NCI-H524 treated with DMSO at 0.1 percent for 48 hours (cell line): ENCODE measurements around the gene LBHD2.
A peak's percentile ranks its signal among the peaks of the same experiment; 100 is the strongest.

Source experiments
- DNase-seq: peaks from one replicate; lab custom pipeline; 2025; lab: John Stamatoyannopoulos, UW

LBHD2 gene

GRCh38 chr14:103091041-103091882, 7.3 kb downstream of the LBHD2 start:
- DNase-seq: no peak

DNA sequence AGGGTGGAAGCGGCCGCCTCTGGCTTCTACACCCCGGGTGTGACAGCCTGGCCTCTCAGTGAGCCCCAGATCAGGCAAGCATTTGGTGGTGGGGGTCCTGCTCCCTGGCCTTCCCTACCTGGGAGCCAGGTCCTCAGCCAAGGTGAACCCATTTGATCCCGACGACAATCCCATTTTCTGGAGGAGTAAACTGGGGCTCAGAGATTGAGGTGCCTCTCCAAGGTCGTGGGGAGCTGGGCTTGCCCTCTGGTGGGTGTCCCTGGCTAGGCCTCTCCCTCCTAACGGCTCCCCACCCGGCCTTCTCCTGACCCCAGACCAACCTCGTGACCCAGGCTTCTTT, 7.8 kb downstream of the LBHD2 start:
- no peak for DNase-seq

GRCh38 chr14:103093856-103094405, 9.9 kb downstream of the LBHD2 start:
- no peak for DNase-seq

DNA sequence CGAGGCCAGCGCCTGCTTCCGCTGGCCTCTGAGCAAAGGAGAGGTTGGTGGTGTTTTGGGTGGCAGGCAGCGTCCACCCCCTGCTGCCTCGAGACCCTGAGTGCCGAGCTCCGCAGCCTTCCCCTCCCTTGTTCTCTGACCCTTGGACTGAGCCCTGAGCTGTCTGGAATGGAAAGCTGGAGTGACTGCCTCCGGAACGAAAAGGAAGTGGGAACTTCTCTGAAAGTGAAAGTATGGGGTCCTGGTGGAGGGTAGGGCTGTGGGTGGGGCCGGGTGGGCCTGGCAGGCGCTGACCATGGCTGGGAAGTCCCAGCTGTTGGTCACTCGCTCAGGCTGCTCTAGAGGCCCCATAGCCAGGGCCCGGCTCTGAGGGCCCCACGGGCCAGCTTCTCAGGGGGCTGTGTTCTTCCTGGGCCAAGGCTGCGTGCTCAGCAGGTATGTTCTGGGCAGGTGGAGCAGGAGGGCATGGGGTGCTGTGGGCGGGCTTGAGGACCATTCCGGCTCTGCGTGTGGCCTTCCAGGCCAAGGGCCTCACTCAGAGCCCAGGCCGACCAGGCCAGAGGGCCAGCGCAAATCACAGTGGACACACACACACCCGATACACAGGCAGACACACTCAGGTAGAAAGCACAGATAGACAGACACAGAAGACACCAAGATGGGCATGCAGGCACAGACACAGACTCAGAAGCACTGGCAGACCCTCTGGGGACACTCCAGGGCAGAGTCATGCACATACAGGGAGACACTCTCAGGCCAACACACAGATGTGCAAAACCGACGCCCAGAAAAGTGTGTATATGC, 10.6 kb downstream of the LBHD2 start, which contains the start of gene EXOC3L4:
EXOC3L4 (plus strand) TSS at position 320 of the 804 bp plus-strand sequence. CDS start 5,495 bp downstream, outside the sequence.
- DNase-seq: no peak

DNA sequence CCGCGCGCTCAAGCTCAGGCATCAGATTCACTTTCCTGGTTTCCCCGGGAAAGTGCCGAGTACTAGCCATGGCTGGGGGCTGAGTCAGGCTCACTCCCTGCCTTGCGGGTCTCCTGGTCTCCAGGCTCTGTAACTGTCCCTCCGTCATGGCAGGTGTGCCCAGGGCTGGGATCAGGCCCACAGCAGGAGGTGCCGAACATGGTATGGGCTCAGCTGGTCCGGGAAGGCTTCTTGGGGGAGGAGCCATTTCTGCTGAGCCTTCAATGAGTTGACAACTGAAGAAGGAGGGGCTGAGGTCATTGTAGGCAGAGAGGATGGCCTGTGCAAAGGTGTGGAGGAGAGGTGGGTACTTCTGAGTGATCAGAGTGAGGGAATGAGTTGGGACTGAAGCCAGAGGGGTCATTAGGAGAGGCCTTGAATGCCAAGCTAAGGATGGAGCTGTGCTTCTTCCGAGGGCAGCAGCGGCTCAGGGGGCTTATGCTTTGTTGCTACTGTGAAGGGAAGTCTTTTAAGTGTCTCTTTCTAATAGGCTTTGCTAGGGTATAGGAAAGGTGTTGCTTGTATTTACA, 11.3 kb downstream of the LBHD2 start:
- no peak for DNase-seq

DNA sequence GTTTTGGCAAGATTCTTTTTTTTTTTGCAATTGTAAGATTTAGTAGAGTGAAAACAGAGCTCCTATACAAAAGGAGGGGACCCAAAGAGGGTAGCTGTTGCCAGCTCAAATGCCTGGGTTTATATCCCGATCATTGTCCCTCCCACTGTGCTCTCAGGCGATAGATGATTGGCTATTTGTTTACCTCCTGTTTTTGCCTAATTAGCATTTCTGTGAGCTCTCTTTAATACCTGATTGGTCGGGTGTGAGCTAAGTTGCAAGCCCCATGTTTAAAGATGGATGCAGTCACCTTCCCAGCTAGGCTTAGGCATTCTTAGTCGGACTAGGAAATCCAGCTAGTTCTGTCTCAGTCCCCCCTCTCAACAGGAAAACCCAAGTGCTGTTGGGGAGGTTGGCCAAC, 12.4 kb downstream of the LBHD2 start:
- no peak for DNase-seq

- DNase-seq: no peak
Measured at GRCh38 chr14:103097244-103097993, 13.4 kb downstream of the LBHD2 start.

DNA sequence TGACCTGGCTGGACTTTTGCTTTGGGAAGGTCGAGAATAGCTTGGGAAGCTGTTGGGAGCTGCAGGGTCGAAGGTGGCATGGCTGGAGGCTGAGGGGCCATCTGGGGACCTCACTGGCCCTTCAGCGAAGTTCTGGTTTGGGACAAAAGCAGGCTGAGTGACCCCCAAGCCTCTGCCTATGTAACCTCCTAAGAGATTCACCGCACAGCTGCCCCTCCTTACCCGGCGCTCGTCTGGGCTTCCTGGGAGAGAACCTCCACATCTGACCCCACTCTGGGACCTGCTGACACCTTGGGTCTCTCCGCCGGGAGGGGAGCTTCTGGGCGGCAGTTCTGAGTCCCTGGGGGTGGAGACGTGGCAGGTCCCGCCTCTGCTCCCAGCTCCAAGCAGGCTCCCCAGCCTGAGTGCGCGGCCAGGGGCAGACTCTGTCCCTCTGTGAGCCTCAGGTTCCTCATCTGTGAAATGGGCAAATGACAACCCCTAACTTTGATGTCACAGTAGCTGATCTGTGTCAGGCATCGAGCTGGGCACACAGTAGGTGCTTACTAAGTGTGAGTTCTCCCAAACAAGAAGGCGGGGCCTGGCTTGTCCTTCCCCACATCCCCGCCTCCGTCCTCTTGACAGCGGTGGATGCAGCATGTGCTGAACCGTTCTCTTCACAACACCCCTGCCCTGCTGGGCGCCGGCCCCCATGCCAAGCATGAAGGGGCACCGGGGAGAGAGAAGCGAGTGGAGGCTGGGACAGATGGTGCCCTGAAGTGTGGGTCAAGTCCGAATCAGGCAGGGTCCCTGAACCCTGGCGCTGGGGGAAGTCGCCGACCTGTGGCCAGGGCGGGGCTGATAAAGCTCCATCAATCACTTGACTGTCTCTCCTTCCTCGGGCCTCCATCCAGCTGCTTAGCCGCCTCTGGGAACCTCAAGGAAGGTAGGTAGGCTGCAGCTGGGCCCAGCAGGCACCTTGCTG, 14.3 kb downstream of the LBHD2 start:
- DNase-seq: no peak

DNA sequence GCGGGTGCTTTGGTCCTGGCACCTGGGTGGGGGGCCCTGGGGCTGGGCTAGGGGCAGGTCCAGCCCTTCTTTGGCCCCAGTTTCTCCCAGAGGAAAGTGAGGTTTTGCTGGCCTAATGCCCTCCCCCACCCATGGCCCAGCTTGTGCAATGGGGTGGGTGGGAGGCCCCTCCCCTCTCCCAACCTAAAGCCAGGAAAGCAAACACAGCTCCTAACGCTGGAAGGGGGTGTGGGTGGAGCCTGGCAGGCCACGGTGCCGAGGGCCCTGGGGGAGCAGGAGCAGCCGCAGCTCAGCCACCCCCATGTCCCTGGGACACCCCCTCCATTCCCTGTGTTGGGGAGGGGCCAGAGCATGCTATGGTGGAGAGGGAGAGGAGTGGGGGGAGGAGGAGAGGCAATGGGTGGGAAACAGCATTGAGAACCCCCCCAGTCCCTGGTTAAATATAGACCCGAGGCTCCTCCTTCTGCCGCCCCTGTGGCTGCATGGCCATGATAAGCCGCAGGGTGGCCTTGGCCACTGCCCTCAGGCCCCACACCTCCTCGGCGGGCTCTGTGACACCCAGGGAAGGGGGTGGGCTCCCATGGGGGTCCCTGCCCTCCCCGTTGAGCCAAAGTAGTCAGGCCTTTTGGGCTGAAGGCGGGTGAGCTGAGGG, 15.2 kb downstream of the LBHD2 start:
- no peak for DNase-seq

GRCh38 chr14:103099733-103100280, 15.8 kb downstream of the LBHD2 start:
- no peak for DNase-seq

DNA sequence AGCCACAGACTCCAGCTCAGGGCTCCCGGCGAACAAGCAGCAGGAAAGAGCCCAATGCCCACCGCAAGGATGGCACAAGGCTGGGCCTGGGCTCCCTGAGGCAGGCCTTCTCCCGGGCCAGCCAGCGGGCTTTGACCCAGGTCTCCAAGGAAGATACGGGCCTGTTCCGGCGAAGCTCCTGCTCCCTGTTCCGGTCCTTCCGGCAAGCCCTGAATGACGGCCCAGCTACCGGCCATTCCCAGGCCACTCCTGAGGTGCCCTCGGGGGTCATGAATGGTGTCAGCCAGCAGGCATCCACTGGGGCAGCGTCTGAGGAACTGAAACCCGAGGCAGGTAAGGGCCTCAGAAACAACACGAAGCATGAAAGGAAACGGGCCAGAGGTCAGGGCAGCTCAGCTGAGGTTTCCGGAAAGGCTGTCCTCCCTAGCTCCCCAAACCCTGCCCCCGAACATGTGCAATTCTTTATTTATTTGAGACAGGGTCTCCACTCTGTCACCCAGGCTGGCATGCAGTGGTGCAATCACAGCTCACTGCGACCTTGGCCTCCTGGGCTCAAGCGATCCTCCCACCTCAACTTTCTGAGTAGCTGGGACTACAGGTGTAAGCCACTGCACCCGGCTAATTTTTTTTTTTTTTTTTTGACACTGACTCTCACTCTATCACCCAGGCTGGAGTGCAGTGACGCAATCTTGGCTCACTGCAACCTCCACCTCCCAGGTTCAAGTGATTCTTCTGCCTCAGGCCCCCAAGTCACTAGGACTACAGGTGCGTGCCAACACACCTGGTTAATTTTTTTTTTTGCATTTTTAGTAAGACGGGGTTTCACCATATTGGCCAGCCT, 16.5 kb downstream of the LBHD2 start:
- no peak for DNase-seq

DNA sequence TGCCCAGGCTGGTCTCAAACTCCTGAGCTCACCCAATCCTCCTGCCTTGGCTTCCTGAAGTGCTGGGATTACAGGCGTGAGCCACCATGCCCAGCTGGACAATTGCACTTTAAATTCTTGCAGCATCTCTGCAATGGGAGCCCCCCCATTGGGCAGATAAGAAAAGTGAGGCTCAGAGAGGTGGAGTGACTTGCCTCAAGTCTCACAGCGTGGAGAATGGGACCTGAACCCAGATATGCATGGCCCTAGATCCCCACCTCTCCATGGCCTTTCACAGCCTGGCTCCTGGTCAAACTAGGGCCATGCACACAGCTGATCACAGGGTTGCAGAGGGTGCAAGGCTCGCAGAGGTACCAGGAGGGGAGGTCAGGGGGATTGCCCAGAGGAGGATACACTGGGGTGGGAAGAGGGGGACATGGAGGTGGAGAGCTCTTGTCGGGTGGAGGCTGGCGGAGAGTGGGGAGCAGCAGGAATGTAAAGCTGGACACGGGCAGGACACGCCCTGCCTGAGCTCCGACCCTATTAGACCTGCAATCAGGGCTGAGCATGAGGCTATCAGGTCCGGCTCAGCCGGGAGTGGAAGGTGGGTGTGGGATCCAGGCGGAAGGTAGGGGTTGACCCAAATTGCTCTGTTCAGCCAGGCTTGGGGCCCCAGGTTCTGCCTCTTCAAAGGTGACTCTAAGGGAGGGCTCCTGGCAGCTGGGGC, 17.4 kb downstream of the LBHD2 start:
- no peak for DNase-seq

DNA sequence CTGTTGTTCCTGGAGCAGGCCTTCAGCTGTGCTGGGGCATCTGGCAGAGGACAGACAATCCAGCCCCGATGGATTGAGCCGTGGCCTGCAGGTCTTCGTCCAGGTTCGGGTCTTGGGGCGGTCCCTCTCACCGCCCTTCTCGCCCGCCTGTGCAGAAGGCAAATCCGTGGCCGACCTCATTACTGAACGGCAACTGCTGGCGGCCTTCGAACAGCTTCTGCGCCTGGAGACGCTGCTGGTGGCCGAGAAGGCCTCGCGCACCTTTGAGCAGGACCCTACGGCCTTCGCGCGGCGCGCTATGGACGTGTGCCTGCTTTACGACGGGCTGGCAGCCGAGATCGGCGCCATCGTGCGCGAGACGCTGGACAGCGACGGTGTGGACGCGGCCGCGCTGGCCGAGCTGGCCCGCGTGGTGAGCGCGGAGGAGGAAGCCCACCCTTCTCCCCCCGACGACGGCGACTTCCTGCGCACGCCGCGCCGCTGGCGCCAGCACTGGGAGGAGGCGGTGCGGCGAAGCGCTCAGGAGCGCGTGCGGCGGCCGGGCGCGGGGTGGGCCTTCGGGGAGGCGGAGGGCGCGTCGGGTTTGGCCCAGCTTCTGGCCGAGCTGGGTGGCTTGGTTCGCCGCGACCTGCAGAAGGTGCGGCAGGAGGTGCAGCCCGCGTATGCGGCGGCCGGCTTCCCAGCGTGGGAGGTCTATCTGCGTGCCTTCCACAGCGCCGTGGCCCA, 18.1 kb downstream of the LBHD2 start:
- no peak for DNase-seq

DNA sequence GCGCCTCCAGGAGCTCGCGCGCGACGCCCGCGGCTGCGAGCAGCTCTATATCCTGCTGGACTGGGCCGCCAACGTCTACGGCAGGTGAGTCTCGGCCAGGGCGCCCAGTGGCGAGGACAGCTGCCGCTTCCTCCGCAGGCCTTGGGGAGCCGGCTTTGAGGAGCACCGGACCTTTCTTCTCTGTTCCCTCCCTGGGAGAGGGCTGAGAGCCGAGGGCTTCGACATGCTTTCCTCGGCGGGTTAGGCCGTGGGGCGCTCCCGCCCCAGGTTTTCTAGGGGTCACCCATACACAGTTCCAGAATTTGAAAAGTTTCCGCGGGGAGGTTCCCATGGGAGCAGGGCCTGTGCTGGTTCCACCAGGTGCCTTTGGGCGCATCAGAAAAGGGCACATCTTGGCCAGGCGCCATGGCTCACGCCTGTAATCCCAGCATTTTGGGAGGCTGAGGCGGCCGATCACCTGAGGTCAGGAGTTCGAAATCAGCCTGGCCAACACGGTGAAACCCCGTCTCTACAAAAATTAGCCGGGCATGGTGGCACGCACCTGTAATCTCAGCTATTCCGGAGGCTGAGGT, 18.8 kb downstream of the LBHD2 start:
- no peak for DNase-seq

DNA sequence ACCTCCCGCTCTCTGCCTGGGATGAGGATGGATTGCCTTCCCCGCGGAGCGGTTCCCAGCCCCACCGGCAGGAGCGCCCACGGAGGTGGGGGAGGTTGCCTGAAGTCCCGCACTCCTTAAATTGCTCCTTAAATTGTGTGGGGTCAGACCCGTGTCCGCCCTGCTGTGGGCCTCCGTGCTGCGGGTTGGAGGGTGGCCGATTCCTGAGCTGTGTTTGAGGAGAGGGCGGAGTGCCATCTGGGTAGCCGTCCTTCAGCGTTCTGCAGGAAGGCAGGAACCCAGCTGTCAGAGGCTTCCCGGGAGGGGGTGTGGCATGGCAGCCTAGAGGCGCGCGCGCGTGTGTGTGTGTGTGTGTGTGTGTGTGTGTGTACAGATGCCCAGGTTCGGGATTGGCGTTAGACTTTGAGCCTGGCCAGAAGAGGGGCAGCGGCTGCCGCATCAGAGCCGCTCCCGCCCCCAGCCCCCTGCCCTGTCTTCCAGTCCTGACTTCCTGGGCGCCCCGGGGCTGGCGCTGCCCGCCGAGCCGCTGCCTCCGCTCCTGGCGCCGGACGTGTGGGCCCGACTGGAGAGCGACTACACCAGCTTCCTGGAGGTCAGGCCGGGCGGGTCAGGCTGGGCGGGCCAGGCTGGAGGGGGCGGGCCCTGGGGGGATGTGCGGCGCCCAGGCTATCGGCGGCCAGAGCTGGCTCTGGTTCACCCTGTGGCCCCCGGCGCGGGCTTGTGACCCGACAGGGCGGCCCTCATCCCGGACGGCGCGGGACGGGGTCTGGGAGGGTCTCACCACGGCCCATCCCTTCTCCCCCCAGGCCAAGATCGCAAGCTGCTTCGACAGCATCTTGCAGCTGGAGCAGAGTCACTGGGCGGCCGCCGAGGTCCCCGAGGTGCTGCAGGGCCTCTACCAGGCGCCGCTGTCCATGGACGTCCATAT, 19.7 kb downstream of the LBHD2 start:
- DNase-seq: peak; percentile 84

DNA sequence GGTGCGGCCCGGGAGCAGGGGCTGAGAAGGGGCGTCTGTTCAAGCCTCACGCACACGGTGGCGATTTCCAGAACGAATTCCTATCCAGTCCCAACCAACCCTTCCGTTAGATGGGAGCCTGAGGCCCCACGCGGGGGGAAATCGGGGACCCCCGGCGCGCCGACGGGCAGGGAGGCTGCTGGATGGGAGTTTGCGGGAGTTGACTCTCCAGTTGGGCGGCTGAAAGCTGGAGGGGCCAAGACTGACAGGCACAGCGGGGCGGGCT, 20.3 kb downstream of the LBHD2 start:
- no peak for DNase-seq
